Hepatocyte (in vitro differentiated cells): ENCODE data around the gene NSMF. TPM values are rescaled to one million over a fixed set of nuclear protein-coding genes. Genes with fewer than 3 reads are reported as not detected.

Experiments used
- DNase-seq: peaks from one replicate; pipeline ENCODE4 v3.0.0-alpha.2; 2016; ENCODE audit warnings: low spot score
- H2AFZ ChIP-seq: fragments of 200-600 bp; sonication (generic); 2 replicates; pipeline ENCODE4 v1.6.0; 2016; ENCODE audit warnings: antibody characterized with exemption, mild to moderate bottlenecking
- H3K27ac ChIP-seq: fragments of 200-600 bp; sonication (generic); 2 replicates; pipeline ENCODE4 v1.5.1; 2016; ENCODE audit warnings: mild to moderate bottlenecking
- H3K27me3 ChIP-seq: fragments of 200-600 bp; sonication (generic); 2 replicates; pipeline ENCODE4 v1.6.1; 2016
- H3K36me3 ChIP-seq: fragments of 200-600 bp; sonication (generic); replicated peaks from 2 replicates; pipeline ENCODE4 v1.5.1; 2016; ENCODE audit warnings: low read depth; ENCODE audit not compliant: insufficient read depth
- H3K4me1 ChIP-seq: fragments of 200-600 bp; sonication (generic); 2 replicates; pipeline ENCODE4 v1.5.1; 2016; ENCODE audit warnings: mild to moderate bottlenecking, moderate library complexity; ENCODE audit not compliant: insufficient read depth
- H3K4me2 ChIP-seq: fragments of 200-600 bp; sonication (generic); 2 replicates; pipeline ENCODE4 v1.6.0; 2016
- H3K4me3 ChIP-seq: fragments of 200-600 bp; sonication (generic); 2 replicates; pipeline ENCODE4 v1.5.1; 2016; ENCODE audit warnings: mild to moderate bottlenecking
- H3K79me2 ChIP-seq: fragments of 200-600 bp; sonication (generic); 2 replicates; pipeline ENCODE4 v1.6.0; 2017; ENCODE audit warnings: mild to moderate bottlenecking
- H3K9me2 ChIP-seq: fragments of 200-600 bp; sonication (generic); replicated peaks from 2 replicates; pipeline ENCODE4 v1.6.0; 2017; ENCODE audit warnings: mild to moderate bottlenecking; ENCODE audit not compliant: insufficient read depth
- H3K9me3 ChIP-seq: fragments of 200-600 bp; sonication (generic); 2 replicates; pipeline ENCODE4 v1.5.1; 2016; ENCODE audit warnings: low read depth, mild to moderate bottlenecking
- H4K20me1 ChIP-seq: fragments of 200-600 bp; sonication (generic); 2 replicates; pipeline ENCODE4 v1.6.0; 2016; ENCODE audit warnings: mild to moderate bottlenecking; ENCODE audit not compliant: insufficient read depth, poor library complexity, severe bottlenecking
- EZH2 ChIP-seq: fragments of 200-600 bp; sonication (generic); IDR thresholded peaks from 2 replicates; pipeline ENCODE4 v1.6.1; 2016; ENCODE audit warnings: antibody characterized with exemption, mild to moderate bottlenecking, borderline replicate concordance
- EZH2phosphoT487 ChIP-seq: fragments of 200-600 bp; sonication (generic); IDR thresholded peaks from one replicate; pipeline ENCODE4 v1.6.1; 2018; ENCODE audit warnings: antibody characterized with exemption, mild to moderate bottlenecking, low read depth, moderate library complexity; ENCODE audit not compliant: unreplicated experiment, severe bottlenecking
- WGBS: methylation state at CpG from one replicate; pipeline ENCODE4 v1.1.6; 2016; ENCODE audit warnings: low lambda C conversion rate; ENCODE audit errors: missing lambda C conversion rate; 5-methylcytosine and 5-hydroxymethylcytosine counted together
- polyA plus RNA-seq: library from polyadenylated mRNA; unstranded; fragments of >200 nt; fragmentation: Nextera tagmentation; extraction: Ambion mirVana; gene quantifications from 2 replicates; pipeline ENCODE4 v1.2.1, GENCODE V29; 2016
- total RNA-seq: library from RNA; depleted of rRNA; stranded (reverse); fragments of >200 nt; gene quantifications from 2 replicates; pipeline ENCODE4 v1.2.3, GENCODE V29; 2014
- TF ChIP-seq, protein P1 (sequence below): fragments of 200-600 bp; sonication (generic); IDR thresholded peaks from 2 replicates; pipeline ENCODE4 v1.5.1; 2016; ENCODE audit warnings: antibody characterized with exemption, mild to moderate bottlenecking; ENCODE audit not compliant: poor library complexity

The NSMF gene
- total and polyA plus RNA-seq, 2 experiments from 2014 or later: 39.5 to 51.6 TPM

DNA sequence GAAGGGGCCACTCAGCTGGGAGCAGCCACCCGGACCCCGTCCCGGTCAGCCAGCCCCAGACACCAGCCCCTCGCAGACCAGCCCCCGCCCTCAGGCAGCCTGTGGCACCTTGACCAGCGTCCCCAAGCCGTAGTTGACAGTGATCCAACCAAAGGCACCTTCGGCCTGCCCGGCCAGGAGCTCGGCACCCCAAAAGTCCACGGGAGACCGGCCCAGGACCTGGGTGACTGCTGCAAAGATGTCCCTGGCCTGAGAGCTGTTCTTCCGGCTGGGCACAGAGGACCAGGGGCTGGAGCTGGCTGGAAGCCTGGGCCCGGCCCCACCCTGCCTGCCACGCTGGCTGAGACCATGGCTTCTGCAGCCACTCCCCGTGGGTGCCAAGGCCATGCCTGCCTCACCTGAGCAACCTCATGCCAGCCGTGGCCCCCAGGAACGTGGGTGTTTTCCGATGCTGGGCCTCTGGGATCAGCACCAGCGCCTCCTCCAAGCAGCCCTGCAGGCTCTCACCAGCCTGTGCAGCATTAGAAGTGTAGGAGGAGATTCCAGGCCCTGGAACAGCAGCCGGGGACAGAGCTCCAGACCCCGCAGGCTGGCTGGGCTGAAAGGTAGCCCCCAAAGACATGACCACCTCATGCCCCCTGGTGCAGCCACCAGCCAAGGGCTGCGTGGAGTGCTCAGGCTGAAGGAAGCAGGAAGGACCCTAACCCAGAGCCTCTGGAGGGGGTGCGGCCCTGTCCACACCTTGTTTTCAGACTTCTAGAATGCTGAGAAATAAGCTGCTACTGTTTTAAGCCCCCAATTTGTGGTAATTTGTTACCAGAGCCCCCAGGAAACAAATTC is 22.2 kb downstream of the NSMF start:
- H3K4me2 ChIP-seq: no peak overlapping the region
- no peaks in the 10 kb centered on the region for H3K27me3 ChIP-seq
- H3K36me3 ChIP-seq: no peaks in the 10 kb centered on the region
- no peak overlapping the region for H2AFZ ChIP-seq
- H3K4me3 ChIP-seq: no peak overlapping the region
- TF ChIP-seq EZH2phosphoT487 (no peak), EZH2 (no peak)
- TF ChIP-seq, protein P1, sequence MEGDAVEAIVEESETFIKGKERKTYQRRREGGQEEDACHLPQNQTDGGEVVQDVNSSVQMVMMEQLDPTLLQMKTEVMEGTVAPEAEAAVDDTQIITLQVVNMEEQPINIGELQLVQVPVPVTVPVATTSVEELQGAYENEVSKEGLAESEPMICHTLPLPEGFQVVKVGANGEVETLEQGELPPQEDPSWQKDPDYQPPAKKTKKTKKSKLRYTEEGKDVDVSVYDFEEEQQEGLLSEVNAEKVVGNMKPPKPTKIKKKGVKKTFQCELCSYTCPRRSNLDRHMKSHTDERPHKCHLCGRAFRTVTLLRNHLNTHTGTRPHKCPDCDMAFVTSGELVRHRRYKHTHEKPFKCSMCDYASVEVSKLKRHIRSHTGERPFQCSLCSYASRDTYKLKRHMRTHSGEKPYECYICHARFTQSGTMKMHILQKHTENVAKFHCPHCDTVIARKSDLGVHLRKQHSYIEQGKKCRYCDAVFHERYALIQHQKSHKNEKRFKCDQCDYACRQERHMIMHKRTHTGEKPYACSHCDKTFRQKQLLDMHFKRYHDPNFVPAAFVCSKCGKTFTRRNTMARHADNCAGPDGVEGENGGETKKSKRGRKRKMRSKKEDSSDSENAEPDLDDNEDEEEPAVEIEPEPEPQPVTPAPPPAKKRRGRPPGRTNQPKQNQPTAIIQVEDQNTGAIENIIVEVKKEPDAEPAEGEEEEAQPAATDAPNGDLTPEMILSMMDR: no peak
- H3K79me2 ChIP-seq: no peaks in the 10 kb centered on the region
- WGBS: 93% methylated on average over 24 of the region's 24 CpGs
- no peak overlapping the region for H3K27ac ChIP-seq
- no peaks in the 10 kb centered on the region for H3K9me2 ChIP-seq
- DNase-seq: no peak
- peaks cover 5% of the 10 kb centered on the region for H3K4me1 ChIP-seq
- H3K9me3 ChIP-seq: no peaks in the 10 kb centered on the region
- no peaks in the 10 kb centered on the region for H4K20me1 ChIP-seq

DNA sequence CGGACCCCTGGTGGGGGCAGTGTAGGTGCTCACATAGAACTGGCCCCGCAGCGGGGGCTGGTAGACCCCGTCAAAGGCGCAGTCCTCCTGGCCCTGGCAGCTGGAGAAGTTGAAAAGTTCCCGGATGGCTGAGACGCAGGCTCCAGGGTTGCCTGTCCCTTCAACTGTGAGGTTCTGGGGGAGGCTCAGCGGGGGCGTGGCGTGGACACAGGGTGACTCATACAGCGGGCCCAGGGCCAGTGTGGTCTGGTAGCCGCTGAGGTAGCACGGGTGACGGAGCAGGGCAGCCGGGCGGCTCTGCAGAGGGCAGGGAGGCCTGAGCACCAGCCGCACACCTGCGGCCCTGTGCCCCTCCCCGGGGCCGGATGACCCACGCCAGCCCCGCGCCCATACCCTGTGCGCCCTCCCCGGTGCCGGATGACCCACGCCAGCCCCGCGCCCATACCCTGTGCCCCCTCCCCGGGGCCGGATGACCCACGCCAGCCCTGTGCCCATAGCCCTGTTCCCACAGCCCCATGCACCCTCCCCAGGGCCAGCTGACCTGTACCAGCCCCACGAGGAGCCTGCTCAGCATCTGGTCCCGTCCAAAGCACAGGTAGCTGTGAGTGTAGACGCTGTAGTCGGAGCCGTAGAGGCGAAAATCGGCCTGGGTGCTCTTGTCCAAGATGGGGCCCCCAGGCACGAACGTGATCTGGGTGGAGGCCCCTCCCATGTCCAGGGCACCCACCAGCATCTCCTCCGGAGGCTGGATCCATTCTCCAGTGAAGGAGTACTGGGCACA is 23.0 kb downstream of the NSMF start:
- TF ChIP-seq EZH2: no peak
- TF ChIP-seq, protein P1: no peak
- TF ChIP-seq EZH2phosphoT487: no peak
- no peaks in the 10 kb centered on the region for H3K27me3 ChIP-seq
- peak; percentile 85 for DNase-seq
- H2AFZ ChIP-seq: no peak overlapping the region
- no peaks in the 10 kb centered on the region for H3K9me3 ChIP-seq
- H4K20me1 ChIP-seq: no peaks in the 10 kb centered on the region
- no peaks in the 10 kb centered on the region for H3K9me2 ChIP-seq
- H3K4me3 ChIP-seq: no peak overlapping the region
- H3K36me3 ChIP-seq: no peaks in the 10 kb centered on the region
- peaks cover 5% of the 10 kb centered on the region for H3K4me1 ChIP-seq
- H3K4me2 ChIP-seq: no peak overlapping the region
- no peaks in the 10 kb centered on the region for H3K79me2 ChIP-seq
- WGBS: 83% methylated on average over 29 of the region's 42 CpGs
- peak overlapping the region; percentile 57 for H3K27ac ChIP-seq

DNA sequence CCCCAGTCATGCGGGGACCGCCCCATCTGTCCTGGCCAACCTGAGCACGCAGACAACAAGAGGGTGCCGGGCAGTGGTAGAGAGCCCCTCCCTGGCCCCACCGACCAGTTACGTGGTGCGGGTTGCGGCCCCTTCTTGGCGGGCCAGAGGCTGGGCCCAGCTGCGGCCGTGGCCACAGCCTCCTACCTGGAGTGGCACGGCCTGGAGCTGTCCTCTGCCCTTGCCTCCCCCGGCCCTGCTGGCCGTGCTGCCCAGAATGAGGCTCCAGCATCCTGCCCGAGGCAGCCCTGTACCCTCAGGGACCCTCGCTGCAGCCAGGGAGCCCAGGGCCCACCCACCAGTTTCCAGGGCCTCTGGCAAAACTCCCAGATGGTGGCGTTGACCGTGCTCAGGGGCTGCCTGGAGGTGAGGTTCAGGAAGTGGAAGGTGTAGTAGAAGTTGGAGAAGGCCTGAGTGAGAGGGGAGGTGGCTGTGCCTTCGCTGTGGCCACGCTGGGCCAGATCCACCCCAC is 23.7 kb downstream of the NSMF start:
- no peak overlapping the region for H3K4me2 ChIP-seq
- no peak for DNase-seq
- no peaks in the 10 kb centered on the region for H3K27me3 ChIP-seq
- WGBS: 89% methylated on average over 20 of the region's 20 CpGs
- no peaks in the 10 kb centered on the region for H4K20me1 ChIP-seq
- H3K36me3 ChIP-seq: no peaks in the 10 kb centered on the region
- no peaks in the 10 kb centered on the region for H3K9me2 ChIP-seq
- H3K4me1 ChIP-seq: peaks cover 5% of the 10 kb centered on the region
- no peak overlapping the region for H3K4me3 ChIP-seq
- H3K27ac ChIP-seq: peak overlapping the region; percentile 57
- no peak for TF ChIP-seq EZH2
- TF ChIP-seq EZH2phosphoT487: no peak
- TF ChIP-seq, protein P1: no peak
- no peaks in the 10 kb centered on the region for H3K79me2 ChIP-seq
- H3K9me3 ChIP-seq: no peaks in the 10 kb centered on the region
- no peak overlapping the region for H2AFZ ChIP-seq
